DOHH2 (cell line): ENCODE results near the gene CCDC149.

ENCODE experiments used
- H3F3A ChIP-seq: fragments of 200-600 bp; sonication (generic), shearing (Covaris generic); 2 replicates; pipeline ENCODE4 v1.6.0; 2016; ENCODE audit warnings: antibody characterized with exemption, mild to moderate bottlenecking; ENCODE audit not compliant: control insufficient read depth, insufficient read depth
- H3K27ac ChIP-seq: fragments of 200-600 bp; sonication (generic); 2 replicates; pipeline ENCODE4 v1.5.1; 2014; ENCODE audit warnings: low read depth, mild to moderate bottlenecking, low read length, moderate library complexity
- H3K27me3 ChIP-seq: fragments of 200-600 bp; sonication (generic); 2 replicates; pipeline ENCODE4 v1.6.1; 2014; ENCODE audit warnings: mild to moderate bottlenecking, low read length, mixed read lengths; ENCODE audit not compliant: control insufficient read depth
- H3K36me3 ChIP-seq: fragments of 200-600 bp; sonication (generic); 2 replicates; pipeline ENCODE4 v1.6.1; 2014; ENCODE audit warnings: mild to moderate bottlenecking, low read length, moderate library complexity, mixed read lengths; ENCODE audit not compliant: control insufficient read depth
- H3K4me1 ChIP-seq: fragments of 200-600 bp; sonication (generic); 2 replicates; pipeline ENCODE4 v1.6.1; 2014; ENCODE audit warnings: mild to moderate bottlenecking, low read length, mixed read lengths; ENCODE audit not compliant: control insufficient read depth
- H3K4me2 ChIP-seq: fragments of 200-600 bp; sonication (generic); 2 replicates; pipeline ENCODE4 v1.6.0; 2014; ENCODE audit warnings: mild to moderate bottlenecking, low read length, moderate library complexity
- H3K4me3 ChIP-seq: fragments of 200-600 bp; sonication (generic); 2 replicates; pipeline ENCODE4 v1.5.1; 2014; ENCODE audit warnings: mild to moderate bottlenecking, low read length, mixed read lengths
- H3K79me2 ChIP-seq: fragments of 200-600 bp; sonication (generic); 2 replicates; pipeline ENCODE4 v1.6.1; 2014; ENCODE audit warnings: mild to moderate bottlenecking, low read length, mixed read lengths; ENCODE audit not compliant: control insufficient read depth
- H3K9me2 ChIP-seq: fragments of 200-600 bp; sonication (generic); replicated peaks from 2 replicates; pipeline ENCODE4 v1.6.1; 2014; ENCODE audit warnings: mild to moderate bottlenecking, low read length, mixed read lengths; ENCODE audit not compliant: control insufficient read depth
- H3K9me3 ChIP-seq: fragments of 200-600 bp; sonication (generic); 2 replicates; pipeline ENCODE4 v1.6.1; 2014; ENCODE audit warnings: antibody characterized with exemption, low read length, mixed read lengths; ENCODE audit not compliant: control insufficient read depth, insufficient read depth
- H4K20me1 ChIP-seq: fragments of 200-600 bp; sonication (generic); 2 replicates; pipeline ENCODE4 v1.6.0; 2014; ENCODE audit warnings: low read depth, mild to moderate bottlenecking, antibody characterized with exemption, low read length, moderate library complexity; ENCODE audit not compliant: control insufficient read depth, insufficient read depth
- CTCF ChIP-seq: fragments of 200-600 bp; sonication (generic); IDR thresholded peaks from one replicate; pipeline ENCODE4 v1.5.1; 2014; ENCODE audit warnings: antibody characterized with exemption, mild to moderate bottlenecking, low read depth, low read length; ENCODE audit not compliant: poor library complexity, severe bottlenecking
- EZH2phosphoT487 ChIP-seq: fragments of 200-600 bp; sonication (generic); IDR thresholded peaks from 2 replicates; pipeline ENCODE4 v1.6.1; 2017; ENCODE audit warnings: borderline replicate concordance, mild to moderate bottlenecking, antibody characterized with exemption, low read length, moderate library complexity, mixed read lengths

The CCDC149 gene

GRCh38 chr4:24884902-24885301 is 27.9 kb downstream of the CCDC149 start:
- no peaks in the 10 kb centered on the region for H3K36me3 ChIP-seq
- no peaks in the 10 kb centered on the region for H3K4me1 ChIP-seq
- H3K27ac ChIP-seq, result no peak overlapping the region
- TF ChIP-seq CTCF, result no peak
- TF ChIP-seq EZH2phosphoT487, result no peak
- H3K9me2 ChIP-seq, result no peaks in the 10 kb centered on the region
- no peaks in the 10 kb centered on the region for H4K20me1 ChIP-seq
- H3K4me3 ChIP-seq, result no peak overlapping the region
- no peak overlapping the region for H3K4me2 ChIP-seq
- no peaks in the 10 kb centered on the region for H3K79me2 ChIP-seq
- H3K27me3 ChIP-seq, result no peaks in the 10 kb centered on the region
- H3K9me3 ChIP-seq, result no peaks in the 10 kb centered on the region
- H3F3A ChIP-seq, result no peaks in the 10 kb centered on the region

- TF ChIP-seq CTCF (no peak), EZH2phosphoT487 (no peak)
- Histone ChIP-seq H3K4me3 (no peak overlapping the region), H3K9me2 (no peaks in the 10 kb centered on the region), H3K4me1 (no peaks in the 10 kb centered on the region), H3F3A (no peaks in the 10 kb centered on the region), H3K9me3 (no peaks in the 10 kb centered on the region), H3K27me3 (no peaks in the 10 kb centered on the region), H3K27ac (no peak overlapping the region), H3K36me3 (no peaks in the 10 kb centered on the region), H3K79me2 (no peaks in the 10 kb centered on the region), H4K20me1 (no peaks in the 10 kb centered on the region), H3K4me2 (no peak overlapping the region)
Observed at GRCh38 chr4:24881508-24882196, 31.2 kb downstream of the CCDC149 start.

- no peak overlapping the region for H3K4me3 ChIP-seq
- H3K79me2 ChIP-seq, result no peaks in the 10 kb centered on the region
- H3F3A ChIP-seq, result no peaks in the 10 kb centered on the region
- no peak overlapping the region for H3K4me2 ChIP-seq
- H3K27me3 ChIP-seq, result no peaks in the 10 kb centered on the region
- no peaks in the 10 kb centered on the region for H3K36me3 ChIP-seq
- H3K27ac ChIP-seq, result no peak overlapping the region
- no peaks in the 10 kb centered on the region for H3K4me1 ChIP-seq
- H3K9me3 ChIP-seq, result no peaks in the 10 kb centered on the region
- H4K20me1 ChIP-seq, result no peaks in the 10 kb centered on the region
- TF ChIP-seq EZH2phosphoT487, result no peak
- no peak for TF ChIP-seq CTCF
- no peaks in the 10 kb centered on the region for H3K9me2 ChIP-seq
Observed at GRCh38 chr4:24880186-24880585, 32.7 kb downstream of the CCDC149 start.
